ENCODE measurements around the gene GPR183. TPM values are rescaled to one million over a fixed set of nuclear protein-coding genes. Genes with fewer than 3 reads are reported as not detected.

Gene GPR183
- total and polyA plus RNA-seq, 2 experiments from 2014 or later, result 0.25 TPM; not detected in 1

- DNase-seq, result no peak
- in situ Hi-C loops (cut with MboI), result no loop called here
- no peaks in the 10 kb centered on the region for H3K9me2 ChIP-seq (ENCODE audit: insufficient read depth)
- H3K9ac ChIP-seq, result no peak overlapping the region
- no peaks in the 10 kb centered on the region for H3K36me3 ChIP-seq (ENCODE audit: low read depth)
- H2AFZ ChIP-seq, result no peak overlapping the region
- H3K4me2 ChIP-seq (ENCODE audit: unreplicated experiment), result no peak overlapping the region
- peaks cover 53% of the 10 kb centered on the region for H3K4me1 ChIP-seq (ENCODE audit: insufficient read depth)
- 0 out of 2 replicates have a peak overlapping the region, but pooled peaks have one; percentile 94 for H3K27ac ChIP-seq
- WGBS, 2 experiments (ENCODE audit: low coverage in 1 of 2, low lambda C conversion rate in 2 of 2, missing lambda C conversion rate in 2 of 2), result 96 to 97% methylated on average over 1 of the region's 1 CpG
- TF ChIP-seq EZH2phosphoT487 (IDR thresholded peaks at IDR 0.05; ENCODE audit: insufficient read depth, low read depth) (no peak), EZH2 (IDR thresholded peaks at IDR 0.05; ENCODE audit: insufficient read depth, poor library complexity, severe bottlenecking) (no peak)
- H3K79me2 ChIP-seq (ENCODE audit: insufficient read depth), result no peaks in the 10 kb centered on the region
- peaks cover 51% of the 10 kb centered on the region for H3F3A ChIP-seq (ENCODE audit: insufficient read depth)
- no peaks in the 10 kb centered on the region for H3K9me3 ChIP-seq (ENCODE audit: low read depth)
- no peaks in the 10 kb centered on the region for H4K20me1 ChIP-seq (ENCODE audit: insufficient read depth)
- H3K4me3 ChIP-seq, result no peak overlapping the region
- H3K27me3 ChIP-seq (replicated peaks; ENCODE audit: insufficient read depth), result no peaks in the 10 kb centered on the region
These were observed 6.7 kb upstream of the GPR183 start for GRCh38 chr13:99313941-99314340.

DNA sequence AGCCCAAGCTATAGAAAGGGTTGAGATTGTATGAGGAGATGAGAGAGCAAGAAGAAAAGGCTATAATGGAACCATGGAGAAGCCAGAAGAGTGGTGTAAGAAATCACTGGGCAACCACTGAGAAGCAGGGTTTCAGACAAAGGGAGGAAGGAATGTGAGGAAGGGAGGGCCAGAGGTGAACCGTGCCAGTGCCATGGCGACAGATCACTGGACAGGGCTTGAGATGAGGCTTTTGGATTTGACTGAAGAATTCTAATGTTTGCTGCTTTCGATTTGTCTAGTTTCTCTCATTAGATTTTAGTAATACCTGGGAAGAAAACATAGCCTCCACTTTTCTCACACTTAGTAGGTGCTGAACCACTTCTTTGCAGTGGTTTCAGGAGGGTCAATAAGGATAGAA lies 6.3 kb upstream of the GPR183 start:
- Histone ChIP-seq H3K9me2 (ENCODE audit: insufficient read depth) (no peaks in the 10 kb centered on the region), H3F3A (ENCODE audit: insufficient read depth) (peaks cover 55% of the 10 kb centered on the region), H2AFZ (no peak overlapping the region), H3K27ac (peak overlapping the region; percentile 94), H3K4me2 (ENCODE audit: unreplicated experiment) (no peak overlapping the region), H3K4me1 (ENCODE audit: insufficient read depth) (peaks cover 58% of the 10 kb centered on the region), H4K20me1 (ENCODE audit: insufficient read depth) (no peaks in the 10 kb centered on the region), H3K79me2 (ENCODE audit: insufficient read depth) (no peaks in the 10 kb centered on the region), H3K9ac (peak overlapping the region; percentile 70), H3K36me3 (ENCODE audit: low read depth) (no peaks in the 10 kb centered on the region), H3K9me3 (ENCODE audit: low read depth) (no peaks in the 10 kb centered on the region), H3K27me3 (replicated peaks; ENCODE audit: insufficient read depth) (no peaks in the 10 kb centered on the region), H3K4me3 (no peak overlapping the region)
- in situ Hi-C loops (cut with MboI), result no loop called here
- 87 to 89% methylated on average over 3 of the region's 3 CpGs for WGBS, 2 experiments (ENCODE audit: low coverage in 1 of 2, low lambda C conversion rate in 2 of 2, missing lambda C conversion rate in 2 of 2)
- TF ChIP-seq EZH2 (IDR thresholded peaks at IDR 0.05; ENCODE audit: insufficient read depth, poor library complexity, severe bottlenecking) (no peak), EZH2phosphoT487 (IDR thresholded peaks at IDR 0.05; ENCODE audit: insufficient read depth, low read depth) (no peak)
- DNase-seq, result peak; percentile 33

- Histone ChIP-seq H3K9me3 (ENCODE audit: low read depth) (no peaks in the 10 kb centered on the region), H3K79me2 (ENCODE audit: insufficient read depth) (no peaks in the 10 kb centered on the region), H3K4me3 (no peak overlapping the region), H3F3A (ENCODE audit: insufficient read depth) (peaks cover 64% of the 10 kb centered on the region), H3K9me2 (ENCODE audit: insufficient read depth) (no peaks in the 10 kb centered on the region), H3K36me3 (ENCODE audit: low read depth) (no peaks in the 10 kb centered on the region), H4K20me1 (ENCODE audit: insufficient read depth) (no peaks in the 10 kb centered on the region), H3K27ac (peak overlapping the region; percentile 94), H3K4me1 (ENCODE audit: insufficient read depth) (peaks cover 68% of the 10 kb centered on the region), H2AFZ (no peak overlapping the region), H3K4me2 (ENCODE audit: unreplicated experiment) (peak overlapping the region; percentile 56), H3K27me3 (replicated peaks; ENCODE audit: insufficient read depth) (no peaks in the 10 kb centered on the region), H3K9ac (peak overlapping the region; percentile 70)
- in situ Hi-C loops (cut with MboI), result no loop called here
- DNase-seq, result peak; percentile 99
- TF ChIP-seq EZH2 (IDR thresholded peaks at IDR 0.05; ENCODE audit: insufficient read depth, poor library complexity, severe bottlenecking) (no peak), EZH2phosphoT487 (IDR thresholded peaks at IDR 0.05; ENCODE audit: insufficient read depth, low read depth) (no peak)
- 6 to 7% methylated on average over 7 of the region's 7 CpGs for WGBS, 2 experiments (ENCODE audit: low coverage in 1 of 2, low lambda C conversion rate in 2 of 2, missing lambda C conversion rate in 2 of 2)
These were observed 5.3 kb upstream of the GPR183 start for GRCh38 chr13:99312493-99312883.

GRCh38 chr13:99311748-99312492 lies 4.7 kb upstream of the GPR183 start:
- H3K4me3 ChIP-seq, result no peak overlapping the region
- no peaks in the 10 kb centered on the region for H3K9me3 ChIP-seq (ENCODE audit: low read depth)
- no peaks in the 10 kb centered on the region for H3K9me2 ChIP-seq (ENCODE audit: insufficient read depth)
- peaks cover 74% of the 10 kb centered on the region for H3K4me1 ChIP-seq (ENCODE audit: insufficient read depth)
- no peaks in the 10 kb centered on the region for H3K79me2 ChIP-seq (ENCODE audit: insufficient read depth)
- H3F3A ChIP-seq (ENCODE audit: insufficient read depth), result peaks cover 69% of the 10 kb centered on the region
- peak overlapping the region; percentile 18 for H3K9ac ChIP-seq
- no peak overlapping the region for H2AFZ ChIP-seq
- peak; percentile 67 for DNase-seq
- H3K36me3 ChIP-seq (ENCODE audit: low read depth), result no peaks in the 10 kb centered on the region
- H3K27me3 ChIP-seq (replicated peaks; ENCODE audit: insufficient read depth), result no peaks in the 10 kb centered on the region
- no peaks in the 10 kb centered on the region for H4K20me1 ChIP-seq (ENCODE audit: insufficient read depth)
- TF ChIP-seq EZH2phosphoT487 (IDR thresholded peaks at IDR 0.05; ENCODE audit: insufficient read depth, low read depth) (no peak), EZH2 (IDR thresholded peaks at IDR 0.05; ENCODE audit: insufficient read depth, poor library complexity, severe bottlenecking) (no peak)
- WGBS, 2 experiments (ENCODE audit: low coverage in 1 of 2, low lambda C conversion rate in 2 of 2, missing lambda C conversion rate in 2 of 2), result 42 to 44% methylated on average over 10 of the region's 10 CpGs
- in situ Hi-C loops (cut with MboI), result no loop called here
- H3K27ac ChIP-seq, result peak overlapping the region; percentile 94
- H3K4me2 ChIP-seq (ENCODE audit: unreplicated experiment), result peak overlapping the region; percentile 56

Data from GM23248 (cell line).